GM23338 (cell line): ENCODE data around the gene GSDMA.

Experiments used
- CREB1 ChIP-seq: fragments of 250-450 bp; sonication (Bioruptor Pico); IDR thresholded peaks from 2 replicates; pipeline ENCODE4 v1.5.0; 2020; ENCODE audit warnings: low read depth, mild to moderate bottlenecking, moderate library complexity
- EZH2 ChIP-seq: fragments of 200-600 bp; sonication (generic); IDR thresholded peaks from one replicate; pipeline ENCODE4 v1.8.0; 2017; ENCODE audit warnings: antibody characterized with exemption, mild to moderate bottlenecking, low read depth; ENCODE audit not compliant: unreplicated experiment
- EZH2phosphoT487 ChIP-seq: fragments of 200-600 bp; sonication (generic); IDR thresholded peaks from one replicate; pipeline ENCODE4 v1.8.1; 2018; ENCODE audit warnings: antibody characterized with exemption; ENCODE audit not compliant: unreplicated experiment
- JUNB ChIP-seq: IDR thresholded peaks from one replicate; pipeline ENCODE4 v1.6.1; 2016; ENCODE audit warnings: antibody characterized with exemption; ENCODE audit not compliant: unreplicated experiment
- POLR2AphosphoS5 ChIP-seq: IDR thresholded peaks from 2 replicates; pipeline ENCODE4 v1.6.1; 2016; ENCODE audit warnings: antibody characterized with exemption, low read depth
- STAT1 ChIP-seq: IDR thresholded peaks from one replicate; pipeline ENCODE4 v1.6.1; 2016; ENCODE audit warnings: antibody characterized with exemption; ENCODE audit not compliant: unreplicated experiment
- ZNF331 ChIP-seq: fragments of 250-450 bp; sonication (Bioruptor Pico); IDR thresholded peaks from 2 replicates; pipeline ENCODE4 v1.5.0; 2020; ENCODE audit warnings: low read depth, mild to moderate bottlenecking, moderate library complexity
- TF ChIP-seq, protein P1 (sequence below), 2 experiments: fragments of 200-600 bp in 1 of 2; sonication (generic) in 1 of 2; conservative IDR thresholded peaks; 2 replicates each; pipeline versions ENCODE4 v1.5.1 to v1.6.1; 2016 to 2017; ENCODE audit warnings: antibody characterized with exemption in 2 of 2, low read depth in 2 of 2, mild to moderate bottlenecking in 2 of 2, moderate library complexity in 1 of 2
- TF ChIP-seq, protein P2 (sequence below): IDR thresholded peaks from one replicate; pipeline ENCODE4 v1.6.1; 2018; ENCODE audit warnings: antibody characterized with exemption; ENCODE audit not compliant: unreplicated experiment
- TF ChIP-seq, protein P3 (sequence below): IDR thresholded peaks from 2 replicates; pipeline ENCODE4 v1.6.1; 2016; ENCODE audit warnings: antibody characterized with exemption
- TF ChIP-seq, protein P4 (sequence below): fragments of 250-450 bp; sonication (Bioruptor Pico); IDR thresholded peaks from 2 replicates; pipeline ENCODE4 v1.5.0; 2020; ENCODE audit warnings: mild to moderate bottlenecking, moderate library complexity

DNA sequence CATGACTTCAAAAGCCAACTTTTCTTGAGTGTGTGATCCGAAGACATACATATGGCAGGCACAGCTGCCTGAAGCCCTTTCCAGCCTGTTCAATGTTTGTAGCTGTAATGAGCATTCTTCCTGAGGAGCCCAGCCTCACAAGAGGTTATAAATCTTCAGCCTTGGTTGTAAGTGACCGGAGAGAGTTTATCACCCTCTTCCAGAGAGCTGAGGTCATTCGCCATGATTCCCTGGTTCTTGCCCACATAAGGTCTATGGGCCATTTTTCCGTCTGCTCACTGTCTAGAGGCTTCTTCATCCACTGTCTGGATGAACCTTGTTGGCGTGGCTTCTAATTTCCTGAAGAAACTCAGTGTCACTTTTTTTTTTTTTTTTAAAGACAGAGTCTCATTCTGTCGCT, 42.7 kb downstream of the GSDMA start:
- TF ChIP-seq JUNB (no peak), POLR2AphosphoS5 (no peak), ZNF331 (CRISPR knock-in tag) (no peak), EZH2 (no peak), CREB1 (CRISPR knock-in tag) (no peak), STAT1 (no peak), EZH2phosphoT487 (no peak)
- TF ChIP-seq, protein P1, sequence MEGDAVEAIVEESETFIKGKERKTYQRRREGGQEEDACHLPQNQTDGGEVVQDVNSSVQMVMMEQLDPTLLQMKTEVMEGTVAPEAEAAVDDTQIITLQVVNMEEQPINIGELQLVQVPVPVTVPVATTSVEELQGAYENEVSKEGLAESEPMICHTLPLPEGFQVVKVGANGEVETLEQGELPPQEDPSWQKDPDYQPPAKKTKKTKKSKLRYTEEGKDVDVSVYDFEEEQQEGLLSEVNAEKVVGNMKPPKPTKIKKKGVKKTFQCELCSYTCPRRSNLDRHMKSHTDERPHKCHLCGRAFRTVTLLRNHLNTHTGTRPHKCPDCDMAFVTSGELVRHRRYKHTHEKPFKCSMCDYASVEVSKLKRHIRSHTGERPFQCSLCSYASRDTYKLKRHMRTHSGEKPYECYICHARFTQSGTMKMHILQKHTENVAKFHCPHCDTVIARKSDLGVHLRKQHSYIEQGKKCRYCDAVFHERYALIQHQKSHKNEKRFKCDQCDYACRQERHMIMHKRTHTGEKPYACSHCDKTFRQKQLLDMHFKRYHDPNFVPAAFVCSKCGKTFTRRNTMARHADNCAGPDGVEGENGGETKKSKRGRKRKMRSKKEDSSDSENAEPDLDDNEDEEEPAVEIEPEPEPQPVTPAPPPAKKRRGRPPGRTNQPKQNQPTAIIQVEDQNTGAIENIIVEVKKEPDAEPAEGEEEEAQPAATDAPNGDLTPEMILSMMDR (conservative IDR thresholded peaks at IDR 0.05; ENCODE audit: low read depth in 2 of 2), result no peak
- TF ChIP-seq, protein P2, sequence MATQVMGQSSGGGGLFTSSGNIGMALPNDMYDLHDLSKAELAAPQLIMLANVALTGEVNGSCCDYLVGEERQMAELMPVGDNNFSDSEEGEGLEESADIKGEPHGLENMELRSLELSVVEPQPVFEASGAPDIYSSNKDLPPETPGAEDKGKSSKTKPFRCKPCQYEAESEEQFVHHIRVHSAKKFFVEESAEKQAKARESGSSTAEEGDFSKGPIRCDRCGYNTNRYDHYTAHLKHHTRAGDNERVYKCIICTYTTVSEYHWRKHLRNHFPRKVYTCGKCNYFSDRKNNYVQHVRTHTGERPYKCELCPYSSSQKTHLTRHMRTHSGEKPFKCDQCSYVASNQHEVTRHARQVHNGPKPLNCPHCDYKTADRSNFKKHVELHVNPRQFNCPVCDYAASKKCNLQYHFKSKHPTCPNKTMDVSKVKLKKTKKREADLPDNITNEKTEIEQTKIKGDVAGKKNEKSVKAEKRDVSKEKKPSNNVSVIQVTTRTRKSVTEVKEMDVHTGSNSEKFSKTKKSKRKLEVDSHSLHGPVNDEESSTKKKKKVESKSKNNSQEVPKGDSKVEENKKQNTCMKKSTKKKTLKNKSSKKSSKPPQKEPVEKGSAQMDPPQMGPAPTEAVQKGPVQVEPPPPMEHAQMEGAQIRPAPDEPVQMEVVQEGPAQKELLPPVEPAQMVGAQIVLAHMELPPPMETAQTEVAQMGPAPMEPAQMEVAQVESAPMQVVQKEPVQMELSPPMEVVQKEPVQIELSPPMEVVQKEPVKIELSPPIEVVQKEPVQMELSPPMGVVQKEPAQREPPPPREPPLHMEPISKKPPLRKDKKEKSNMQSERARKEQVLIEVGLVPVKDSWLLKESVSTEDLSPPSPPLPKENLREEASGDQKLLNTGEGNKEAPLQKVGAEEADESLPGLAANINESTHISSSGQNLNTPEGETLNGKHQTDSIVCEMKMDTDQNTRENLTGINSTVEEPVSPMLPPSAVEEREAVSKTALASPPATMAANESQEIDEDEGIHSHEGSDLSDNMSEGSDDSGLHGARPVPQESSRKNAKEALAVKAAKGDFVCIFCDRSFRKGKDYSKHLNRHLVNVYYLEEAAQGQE, result no peak
- TF ChIP-seq, protein P3, sequence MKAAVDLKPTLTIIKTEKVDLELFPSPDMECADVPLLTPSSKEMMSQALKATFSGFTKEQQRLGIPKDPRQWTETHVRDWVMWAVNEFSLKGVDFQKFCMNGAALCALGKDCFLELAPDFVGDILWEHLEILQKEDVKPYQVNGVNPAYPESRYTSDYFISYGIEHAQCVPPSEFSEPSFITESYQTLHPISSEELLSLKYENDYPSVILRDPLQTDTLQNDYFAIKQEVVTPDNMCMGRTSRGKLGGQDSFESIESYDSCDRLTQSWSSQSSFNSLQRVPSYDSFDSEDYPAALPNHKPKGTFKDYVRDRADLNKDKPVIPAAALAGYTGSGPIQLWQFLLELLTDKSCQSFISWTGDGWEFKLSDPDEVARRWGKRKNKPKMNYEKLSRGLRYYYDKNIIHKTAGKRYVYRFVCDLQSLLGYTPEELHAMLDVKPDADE, result no peak
- TF ChIP-seq, protein P4, sequence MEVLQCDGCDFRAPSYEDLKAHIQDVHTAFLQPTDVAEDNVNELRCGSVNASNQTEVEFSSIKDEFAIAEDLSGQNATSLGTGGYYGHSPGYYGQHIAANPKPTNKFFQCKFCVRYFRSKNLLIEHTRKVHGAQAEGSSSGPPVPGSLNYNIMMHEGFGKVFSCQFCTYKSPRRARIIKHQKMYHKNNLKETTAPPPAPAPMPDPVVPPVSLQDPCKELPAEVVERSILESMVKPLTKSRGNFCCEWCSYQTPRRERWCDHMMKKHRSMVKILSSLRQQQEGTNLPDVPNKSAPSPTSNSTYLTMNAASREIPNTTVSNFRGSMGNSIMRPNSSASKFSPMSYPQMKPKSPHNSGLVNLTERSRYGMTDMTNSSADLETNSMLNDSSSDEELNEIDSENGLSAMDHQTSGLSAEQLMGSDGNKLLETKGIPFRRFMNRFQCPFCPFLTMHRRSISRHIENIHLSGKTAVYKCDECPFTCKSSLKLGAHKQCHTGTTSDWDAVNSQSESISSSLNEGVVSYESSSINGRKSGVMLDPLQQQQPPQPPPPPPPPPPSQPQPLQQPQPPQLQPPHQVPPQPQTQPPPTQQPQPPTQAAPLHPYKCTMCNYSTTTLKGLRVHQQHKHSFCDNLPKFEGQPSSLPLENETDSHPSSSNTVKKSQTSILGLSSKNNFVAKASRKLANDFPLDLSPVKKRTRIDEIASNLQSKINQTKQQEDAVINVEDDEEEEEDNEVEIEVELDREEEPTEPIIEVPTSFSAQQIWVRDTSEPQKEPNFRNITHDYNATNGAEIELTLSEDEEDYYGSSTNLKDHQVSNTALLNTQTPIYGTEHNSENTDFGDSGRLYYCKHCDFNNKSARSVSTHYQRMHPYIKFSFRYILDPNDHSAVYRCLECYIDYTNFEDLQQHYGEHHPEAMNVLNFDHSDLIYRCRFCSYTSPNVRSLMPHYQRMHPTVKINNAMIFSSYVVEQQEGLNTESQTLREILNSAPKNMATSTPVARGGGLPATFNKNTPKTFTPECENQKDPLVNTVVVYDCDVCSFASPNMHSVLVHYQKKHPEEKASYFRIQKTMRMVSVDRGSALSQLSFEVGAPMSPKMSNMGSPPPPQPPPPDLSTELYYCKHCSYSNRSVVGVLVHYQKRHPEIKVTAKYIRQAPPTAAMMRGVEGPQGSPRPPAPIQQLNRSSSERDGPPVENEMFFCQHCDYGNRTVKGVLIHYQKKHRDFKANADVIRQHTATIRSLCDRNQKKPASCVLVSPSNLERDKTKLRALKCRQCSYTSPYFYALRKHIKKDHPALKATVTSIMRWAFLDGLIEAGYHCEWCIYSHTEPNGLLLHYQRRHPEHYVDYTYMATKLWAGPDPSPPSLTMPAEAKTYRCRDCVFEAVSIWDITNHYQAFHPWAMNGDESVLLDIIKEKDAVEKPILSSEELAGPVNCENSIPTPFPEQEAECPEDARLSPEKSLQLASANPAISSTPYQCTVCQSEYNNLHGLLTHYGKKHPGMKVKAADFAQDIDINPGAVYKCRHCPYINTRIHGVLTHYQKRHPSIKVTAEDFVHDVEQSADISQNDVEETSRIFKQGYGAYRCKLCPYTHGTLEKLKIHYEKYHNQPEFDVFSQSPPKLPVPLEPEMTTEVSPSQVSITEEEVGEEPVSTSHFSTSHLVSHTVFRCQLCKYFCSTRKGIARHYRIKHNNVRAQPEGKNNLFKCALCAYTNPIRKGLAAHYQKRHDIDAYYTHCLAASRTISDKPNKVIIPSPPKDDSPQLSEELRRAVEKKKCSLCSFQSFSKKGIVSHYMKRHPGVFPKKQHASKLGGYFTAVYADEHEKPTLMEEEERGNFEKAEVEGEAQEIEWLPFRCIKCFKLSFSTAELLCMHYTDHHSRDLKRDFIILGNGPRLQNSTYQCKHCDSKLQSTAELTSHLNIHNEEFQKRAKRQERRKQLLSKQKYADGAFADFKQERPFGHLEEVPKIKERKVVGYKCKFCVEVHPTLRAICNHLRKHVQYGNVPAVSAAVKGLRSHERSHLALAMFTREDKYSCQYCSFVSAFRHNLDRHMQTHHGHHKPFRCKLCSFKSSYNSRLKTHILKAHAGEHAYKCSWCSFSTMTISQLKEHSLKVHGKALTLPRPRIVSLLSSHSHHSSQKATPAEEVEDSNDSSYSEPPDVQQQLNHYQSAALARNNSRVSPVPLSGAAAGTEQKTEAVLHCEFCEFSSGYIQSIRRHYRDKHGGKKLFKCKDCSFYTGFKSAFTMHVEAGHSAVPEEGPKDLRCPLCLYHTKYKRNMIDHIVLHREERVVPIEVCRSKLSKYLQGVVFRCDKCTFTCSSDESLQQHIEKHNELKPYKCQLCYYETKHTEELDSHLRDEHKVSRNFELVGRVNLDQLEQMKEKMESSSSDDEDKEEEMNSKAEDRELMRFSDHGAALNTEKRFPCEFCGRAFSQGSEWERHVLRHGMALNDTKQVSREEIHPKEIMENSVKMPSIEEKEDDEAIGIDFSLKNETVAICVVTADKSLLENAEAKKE, result no peak
